Stimulated activated CD8-positive, alpha-beta memory T cell treated with anti-CD3 and anti-CD28 coated beads, Interleukin-4, amount 100 ng/mL, for 4 hours (primary cell): Measurements from ENCODE around the gene UNC13B.
"Not testable (repeated sequence)": the region's sequence is repeated elsewhere in the genome, so short reads cannot be mapped to it uniquely, and the experiment has no call there.

Source experiments
- DNase-seq, 2 donors: peaks; one replicate each; pipeline ENCODE4 v3.0.0-alpha.2; 2020; ENCODE audit warnings: low read depth in 2 of 2, low spot score in 1 of 2

Gene UNC13B

DNA sequence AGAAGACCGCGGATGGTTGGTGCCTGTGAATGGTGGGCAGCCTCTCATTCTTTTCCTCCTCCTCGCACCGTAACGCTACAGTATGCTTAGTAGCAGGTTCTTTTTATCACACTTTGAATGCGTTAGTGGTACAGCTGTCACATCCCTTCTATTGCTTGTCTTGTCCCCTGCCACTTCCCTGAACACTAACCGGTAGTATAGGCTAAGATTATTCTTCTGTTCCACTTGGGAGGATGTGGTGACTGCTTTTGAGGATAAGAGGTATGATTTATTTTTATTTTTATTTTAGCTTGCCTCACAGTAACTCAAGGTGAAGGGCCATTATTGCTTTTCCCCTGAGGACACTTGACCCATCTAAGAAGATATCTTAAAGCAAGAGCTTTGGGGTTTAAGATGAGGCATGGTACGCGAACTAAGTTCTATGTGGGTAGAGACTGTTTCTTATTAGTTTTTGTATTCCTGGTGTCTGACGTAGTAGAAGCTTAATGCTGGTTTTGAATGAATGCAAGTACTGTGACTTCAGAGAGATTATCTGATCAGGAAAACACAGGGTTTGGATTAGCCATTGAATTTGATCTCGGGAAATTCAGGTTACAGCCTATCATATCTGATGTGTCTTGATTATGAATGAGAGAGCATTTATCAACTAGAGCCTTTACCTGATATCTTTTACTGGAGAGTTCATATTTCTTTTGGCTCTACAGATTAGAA is 951 bp downstream of the UNC13B start:
- DNase-seq: no peak

DNA sequence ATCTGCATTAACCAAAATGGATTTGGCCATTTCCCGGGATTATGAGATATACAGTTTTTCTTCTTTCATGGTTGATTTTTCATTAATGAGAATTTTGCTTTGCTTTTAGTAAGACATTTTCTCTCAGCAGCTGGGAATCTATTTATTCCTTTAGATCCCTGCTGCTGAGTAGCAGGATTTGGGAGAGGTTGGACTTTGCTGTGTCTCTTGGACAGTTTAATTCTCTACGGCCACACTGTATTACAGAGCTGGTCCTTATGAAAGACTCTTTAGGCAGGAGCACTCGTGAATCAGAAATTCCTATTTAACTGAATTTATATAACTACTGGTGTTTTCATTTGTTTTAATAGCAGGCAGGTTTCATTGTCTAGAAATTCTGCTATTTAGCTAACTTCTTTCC is 1.6 kb downstream of the UNC13B start:
- DNase-seq: no peak

DNA sequence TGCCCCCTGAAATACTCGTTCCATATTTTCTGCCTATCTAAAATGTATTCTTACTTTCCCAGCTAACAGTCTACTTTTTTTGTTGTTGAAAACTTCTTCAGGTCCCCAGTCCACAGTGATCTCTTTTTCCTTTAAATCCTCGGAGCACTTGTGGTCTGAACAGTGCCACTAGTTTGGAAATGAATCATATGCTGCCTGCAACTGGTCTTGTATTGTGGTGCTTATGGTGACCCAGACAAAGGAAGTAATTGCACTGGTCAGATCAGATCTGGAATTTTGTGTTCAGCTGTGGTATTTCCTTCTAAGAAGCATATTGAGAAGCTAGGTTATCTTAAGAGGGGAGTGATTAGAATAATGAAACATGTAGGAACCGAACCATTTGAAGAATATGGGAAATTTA is 2.9 kb downstream of the UNC13B start:
- DNase-seq: no peak

DNA sequence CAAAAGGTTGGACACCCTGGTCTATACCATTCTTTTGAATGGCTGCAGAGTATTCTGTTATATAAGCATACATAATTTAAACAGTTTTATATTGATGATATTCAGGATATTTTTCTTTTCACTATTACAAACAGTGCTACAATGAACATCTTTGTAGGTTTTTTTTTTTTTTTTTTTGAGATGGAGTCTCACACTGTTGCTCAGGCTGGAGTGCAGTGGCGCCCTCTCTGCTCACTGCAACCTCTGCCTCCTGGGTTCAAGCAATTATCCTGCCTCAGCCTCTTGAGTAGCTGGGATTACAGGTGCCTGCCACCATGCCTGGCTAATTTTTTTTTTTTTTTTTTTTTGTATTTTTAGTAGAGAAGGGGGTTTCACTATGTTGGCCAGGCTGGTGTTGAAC is 5.6 kb downstream of the UNC13B start:
- DNase-seq: not testable (repeated sequence)

DNA sequence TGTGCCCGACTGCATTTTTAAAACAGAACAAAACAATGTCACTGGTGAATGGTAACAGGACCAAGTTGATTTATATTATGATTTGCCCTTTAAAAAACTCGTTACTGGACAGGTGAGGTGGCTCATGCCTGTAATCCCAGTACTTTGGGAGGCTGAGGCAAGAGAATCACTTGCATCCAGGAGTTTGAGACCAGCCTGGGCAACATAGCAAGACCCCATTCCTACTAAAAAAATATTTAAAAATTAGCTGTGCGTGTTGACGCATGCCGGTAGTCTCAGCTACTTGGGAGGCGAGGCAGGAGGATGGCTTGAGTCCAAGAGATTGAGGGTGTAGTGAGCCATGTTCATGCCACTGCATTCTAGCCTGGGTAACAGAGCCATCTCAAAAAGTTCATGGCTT is 7.2 kb downstream of the UNC13B start:
- no peak for DNase-seq

DNA sequence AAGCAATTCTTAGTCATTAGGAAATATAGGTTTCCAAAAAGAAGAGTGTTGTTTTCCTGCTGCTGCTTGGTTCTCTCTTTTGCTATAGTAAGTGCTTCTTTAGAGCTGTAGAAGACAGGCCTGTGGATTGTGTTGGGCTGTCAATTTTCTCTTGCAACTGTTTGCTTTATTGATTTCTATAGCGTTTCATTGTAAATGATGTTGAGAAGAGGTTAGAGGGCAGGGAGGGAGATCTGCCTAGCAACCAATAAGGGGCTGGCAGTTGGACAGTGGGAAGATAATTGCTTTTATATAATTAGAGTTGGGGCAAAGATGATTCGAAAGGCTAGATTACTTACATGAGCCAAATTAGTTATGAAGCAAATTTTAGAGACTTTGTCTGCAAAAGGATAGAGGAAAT is 11.1 kb downstream of the UNC13B start:
- DNase-seq: no peak

DNA sequence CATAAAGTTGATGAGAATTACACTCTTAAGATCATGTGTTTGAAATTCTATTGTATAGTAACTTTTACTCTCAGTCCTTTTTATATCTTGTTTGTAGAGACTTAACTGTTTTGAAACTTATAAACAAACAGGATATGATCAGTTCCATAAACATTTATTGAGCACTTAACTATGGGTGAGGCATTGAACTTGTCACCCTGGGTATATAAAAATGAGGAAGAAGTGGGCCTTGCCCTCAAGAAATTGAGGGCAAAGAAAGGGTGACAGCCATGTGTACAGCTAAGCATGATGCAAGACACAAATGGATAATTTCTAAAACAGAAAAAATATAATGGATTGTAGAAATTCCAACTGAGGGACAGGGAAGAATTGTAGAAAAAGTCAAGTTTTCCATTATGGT is 15.7 kb downstream of the UNC13B start:
- DNase-seq: no peak

DNA sequence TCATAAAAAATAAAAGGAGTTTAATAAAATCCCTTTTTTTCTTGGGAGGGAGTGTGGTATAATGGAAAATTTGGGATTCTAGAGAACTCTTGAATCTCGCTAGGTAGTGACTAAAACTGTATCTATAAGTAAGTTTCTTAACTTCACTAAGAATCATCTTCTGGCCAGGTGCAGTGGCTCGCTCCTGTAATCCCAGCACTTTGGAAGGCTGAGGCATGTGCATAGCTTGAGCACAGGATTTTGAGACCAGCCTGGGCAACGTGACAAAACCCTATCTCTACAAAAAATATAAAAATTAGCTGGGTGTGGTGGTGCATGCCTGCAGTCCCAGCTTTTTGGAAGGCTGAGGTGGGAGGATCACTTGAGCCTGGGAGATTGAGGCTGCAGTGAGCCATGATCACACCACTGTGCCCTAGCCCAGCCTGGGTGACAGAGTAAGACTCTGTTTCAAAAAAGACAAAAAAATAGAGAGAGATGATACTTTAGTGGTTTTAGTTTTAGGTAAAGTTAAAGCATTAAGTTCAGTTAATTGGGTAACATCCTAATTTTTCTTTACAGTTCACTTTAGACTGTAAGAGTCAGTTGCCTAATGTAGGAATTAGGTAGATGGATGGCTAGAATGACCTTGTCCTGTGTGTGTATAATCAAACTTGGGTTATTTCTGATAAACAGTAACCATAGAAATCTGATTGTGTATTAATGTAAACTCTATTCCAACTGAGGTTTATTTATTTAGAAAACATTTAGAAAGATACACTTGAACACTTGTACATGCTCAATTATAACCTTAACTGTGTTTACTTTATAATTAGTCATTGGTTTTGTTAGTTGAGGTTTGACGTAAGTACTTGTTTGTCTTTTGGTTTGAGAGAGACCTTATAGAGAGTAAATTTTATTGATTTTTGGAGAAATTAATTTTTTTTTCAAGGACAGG is 17.8 kb downstream of the UNC13B start:
- DNase-seq: no peak

DNA sequence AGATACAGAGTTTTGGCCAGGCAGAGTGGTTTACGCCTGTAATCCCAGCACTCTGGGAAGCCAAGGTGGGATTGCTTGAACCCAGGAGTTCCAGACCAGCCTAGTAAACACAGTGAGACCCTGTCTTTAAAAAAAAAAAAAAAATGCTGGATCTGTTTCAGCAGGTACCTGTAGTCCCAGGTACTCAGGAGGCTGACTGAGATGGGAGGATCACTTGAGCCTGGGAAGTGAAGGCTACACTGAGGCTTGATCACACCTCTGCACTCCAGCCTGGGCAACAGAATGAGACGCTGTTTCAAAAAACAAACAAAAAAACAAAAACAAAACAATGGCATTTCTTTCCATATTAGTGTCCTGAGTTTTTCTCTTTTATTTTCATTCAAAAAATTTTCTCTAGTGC is 19.0 kb downstream of the UNC13B start:
- no peak for DNase-seq

DNA sequence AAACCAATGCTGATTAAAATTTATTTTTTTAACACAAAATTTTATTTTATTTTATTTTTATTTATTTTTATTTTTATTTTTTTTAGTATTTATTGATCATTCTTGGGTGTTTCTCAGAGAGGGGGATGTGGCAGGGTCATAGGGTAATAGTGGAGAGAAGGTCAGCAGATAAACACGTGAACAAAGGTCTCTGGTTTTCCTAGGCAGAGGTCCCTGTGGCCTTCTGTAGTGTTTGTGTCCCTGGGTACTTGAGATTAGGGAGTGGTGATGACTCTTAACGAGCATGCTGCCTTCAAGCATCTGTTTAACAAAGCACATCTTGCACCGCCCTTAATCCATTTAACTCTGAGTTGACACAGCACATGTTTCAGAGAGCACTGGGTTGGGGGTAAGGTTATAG is 20.6 kb downstream of the UNC13B start:
- not testable (repeated sequence) for DNase-seq

DNA sequence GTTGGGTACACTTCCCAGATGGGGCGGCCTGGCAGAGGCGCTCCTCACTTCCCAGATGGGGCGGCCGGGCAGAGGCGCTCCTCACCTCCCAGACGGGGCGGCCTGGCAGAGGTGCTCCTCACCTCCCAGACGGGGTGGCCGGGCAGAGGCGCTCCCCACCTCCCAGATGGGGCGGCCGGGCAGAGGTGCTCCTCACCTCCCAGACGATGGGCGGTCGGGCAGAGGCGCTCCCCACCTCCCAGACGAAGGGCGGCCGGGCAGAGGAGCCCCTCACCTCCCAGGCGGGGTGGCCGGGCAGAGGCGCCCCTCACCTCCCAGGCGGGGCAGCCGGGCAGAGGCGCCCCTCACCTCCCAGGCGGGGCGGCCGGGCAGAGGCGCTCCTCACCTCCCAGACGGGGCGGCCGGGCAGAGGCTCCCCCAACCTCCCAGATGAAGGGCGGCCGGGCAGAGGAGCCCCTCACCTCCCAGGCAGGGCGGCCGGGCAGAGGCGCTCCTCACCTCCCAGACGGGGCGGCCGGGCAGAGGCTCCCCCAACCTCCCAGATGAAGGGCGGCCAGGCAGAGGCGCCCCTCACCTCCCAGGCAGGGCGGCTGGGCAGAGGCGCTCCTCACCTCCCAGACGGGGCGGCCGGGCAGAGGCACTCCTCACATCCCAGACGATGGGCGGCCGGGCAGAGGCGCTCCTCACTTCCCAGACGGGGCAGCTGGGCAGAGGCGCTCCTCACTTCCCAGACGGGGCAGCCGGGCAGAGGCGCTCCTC is 21.4 kb downstream of the UNC13B start:
- DNase-seq: not testable (repeated sequence)

DNA sequence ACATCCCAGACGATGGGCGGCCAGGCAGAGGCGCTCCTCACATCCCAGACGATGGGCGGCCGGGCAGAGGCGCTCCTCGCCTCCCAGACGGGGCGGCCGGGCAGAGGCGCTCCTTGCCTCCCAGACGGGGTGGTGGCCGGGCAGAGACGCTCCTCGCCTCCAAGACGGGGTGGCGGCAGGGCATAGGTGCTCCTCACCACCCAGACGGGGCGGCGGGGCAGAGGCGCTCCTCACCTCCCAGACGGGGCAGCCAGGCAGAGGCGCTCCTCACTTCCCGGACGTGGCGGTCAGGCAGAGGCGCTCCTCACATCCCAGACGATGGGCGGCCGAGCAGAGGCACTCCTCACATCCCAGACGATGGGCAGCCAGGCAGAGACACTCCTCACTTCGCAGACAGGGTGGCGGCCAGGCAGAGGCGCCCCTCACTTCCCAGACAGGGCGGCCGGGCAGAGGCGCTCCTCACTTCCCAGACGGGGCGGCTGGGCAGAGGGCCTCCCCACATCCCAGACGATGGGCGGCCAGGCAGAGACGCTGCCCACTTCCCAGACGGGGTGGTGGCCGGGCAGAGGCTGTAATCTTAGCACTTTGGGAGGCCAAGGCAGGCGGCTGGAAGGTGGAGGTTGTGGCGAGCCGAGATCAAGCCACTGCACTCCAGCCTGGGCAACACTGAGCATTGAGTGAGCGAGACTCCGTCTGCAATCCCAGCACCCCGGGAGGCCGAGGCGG is 22.1 kb downstream of the UNC13B start:
- DNase-seq: not testable (repeated sequence)

DNA sequence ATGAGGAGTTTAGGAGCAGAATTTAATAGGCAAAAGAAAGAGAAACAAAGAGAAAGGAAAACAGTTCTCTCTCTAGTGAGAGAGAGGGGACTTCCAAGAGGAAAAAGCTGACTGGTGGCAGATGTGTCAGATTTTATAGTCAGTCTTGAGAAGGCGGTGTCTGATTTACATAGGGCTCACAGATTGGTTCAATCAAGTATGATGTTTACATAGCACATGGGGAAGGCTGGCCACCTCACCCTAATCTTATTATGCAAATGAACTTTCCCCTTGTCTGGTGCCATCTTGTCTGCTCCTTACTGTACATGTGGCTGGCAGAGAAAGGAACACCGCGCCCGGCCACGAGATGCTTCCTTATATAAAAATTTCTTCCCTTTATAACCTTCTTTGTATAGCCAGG is 24.7 kb downstream of the UNC13B start:
- DNase-seq: no peak

DNA sequence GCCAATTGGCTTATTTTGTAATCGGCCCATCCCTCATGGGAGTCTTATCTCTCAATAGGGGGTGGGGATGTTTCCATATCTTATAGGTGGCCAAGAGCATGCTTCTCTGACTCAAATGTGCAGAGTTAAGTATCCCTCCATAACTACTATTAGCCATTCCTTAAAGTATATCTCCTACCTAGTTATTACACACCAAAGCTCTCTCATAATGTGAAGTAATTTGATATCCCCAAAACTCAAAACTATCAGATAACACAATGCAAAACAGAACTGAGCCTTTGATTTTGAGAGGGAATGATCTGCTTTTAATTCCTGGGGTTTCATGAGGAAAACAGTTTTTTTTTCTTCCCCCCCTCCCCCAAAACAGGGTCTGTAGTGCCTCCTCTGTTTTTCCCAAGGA is 28.4 kb downstream of the UNC13B start:
- no peak for DNase-seq

DNA sequence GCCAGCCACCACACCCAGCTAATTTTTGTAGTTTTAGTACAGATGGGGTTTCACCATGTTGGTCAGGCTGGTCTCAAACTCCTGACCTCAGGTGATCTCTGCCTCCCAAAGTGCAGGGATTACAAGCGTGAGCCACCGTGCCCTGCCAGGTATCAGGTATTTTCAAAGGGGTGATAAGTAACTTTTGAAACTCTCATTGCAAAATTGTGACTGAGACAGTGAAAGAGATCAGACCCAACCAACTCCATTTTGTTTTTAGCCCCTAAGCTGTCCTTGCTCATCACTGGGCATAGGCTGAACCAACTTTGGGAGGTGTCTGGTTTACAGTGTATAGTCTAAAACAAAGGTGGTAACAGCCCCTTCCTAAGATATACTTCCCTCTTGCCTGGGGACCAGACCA is 29.3 kb downstream of the UNC13B start:
- DNase-seq: no peak

DNA sequence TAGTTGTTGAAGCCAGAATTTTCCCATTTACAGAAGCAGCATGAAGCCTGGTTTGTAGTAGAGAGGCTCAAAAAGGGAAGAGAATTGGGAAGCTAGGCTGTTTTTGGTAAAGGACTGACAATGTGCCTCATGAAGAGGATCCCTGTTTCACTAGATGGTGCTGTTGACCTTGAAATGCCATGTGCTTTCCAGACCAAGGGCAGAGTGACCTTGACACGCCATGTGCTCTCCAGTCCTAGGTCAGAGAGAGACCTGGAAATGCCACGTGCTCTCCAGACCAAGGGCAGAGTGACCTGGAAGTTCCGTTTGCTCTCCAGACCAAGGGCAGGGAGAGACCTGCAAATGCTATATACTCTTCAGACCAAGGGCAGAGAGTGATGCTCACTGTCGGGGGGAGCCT is 32.0 kb downstream of the UNC13B start:
- no peak for DNase-seq

DNA sequence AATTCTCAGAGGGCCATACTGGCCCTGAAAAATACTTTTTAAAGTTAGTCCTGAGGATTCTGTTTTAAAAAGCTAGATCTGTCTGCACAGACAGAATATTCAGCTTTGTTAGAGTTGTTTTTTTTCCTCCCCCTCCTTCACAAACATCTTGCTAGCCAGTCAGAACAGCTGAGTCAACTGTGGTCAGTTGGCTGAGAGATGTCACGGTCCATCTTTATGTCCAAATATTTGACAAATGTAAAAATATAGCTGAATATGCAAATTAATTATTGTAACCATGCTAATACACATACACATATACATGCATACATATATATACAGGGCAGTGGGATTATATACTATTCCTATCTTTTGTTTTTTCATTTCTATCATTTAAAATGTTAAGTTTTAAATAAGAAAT is 33.9 kb downstream of the UNC13B start:
- no peak for DNase-seq

DNA sequence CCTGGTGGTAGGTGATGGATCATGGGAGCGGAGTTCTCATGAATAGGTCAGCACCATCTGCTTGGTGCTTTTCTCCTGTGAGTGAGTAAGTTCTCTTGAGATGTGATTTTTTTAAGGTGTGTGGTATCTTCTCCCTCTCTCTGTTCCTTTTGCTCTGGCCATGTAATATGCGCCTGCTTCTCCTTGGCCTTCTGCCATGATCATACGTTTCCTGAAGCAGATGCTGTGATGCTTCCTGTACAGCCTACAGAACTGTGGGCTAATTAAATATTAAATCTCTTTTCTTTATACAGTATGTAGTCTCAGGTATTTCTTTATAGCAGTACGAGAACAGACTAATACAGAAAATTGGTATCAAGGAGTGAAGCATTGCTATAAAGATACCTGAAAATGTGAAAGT is 36.4 kb downstream of the UNC13B start:
- no peak for DNase-seq

DNA sequence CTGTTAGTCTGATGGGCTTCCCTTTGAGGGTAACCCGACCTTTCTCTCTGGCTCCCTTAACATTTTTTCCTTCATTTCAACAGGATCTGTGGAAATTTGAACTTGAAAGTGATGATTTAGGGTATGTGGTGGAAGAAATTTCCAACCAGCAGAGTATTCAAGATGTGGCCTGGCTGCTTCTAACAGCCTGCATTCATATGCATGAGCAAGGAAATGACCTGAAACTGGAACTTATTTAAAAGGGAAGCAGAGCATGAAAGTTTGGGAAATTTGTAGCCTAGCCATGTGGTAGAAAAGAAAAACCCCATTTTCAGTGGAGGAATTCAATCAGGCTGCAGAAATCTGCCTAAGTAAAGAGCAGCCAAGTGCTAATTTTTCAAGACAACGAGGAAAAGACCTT is 41.7 kb downstream of the UNC13B start:
- DNase-seq: no peak

DNA sequence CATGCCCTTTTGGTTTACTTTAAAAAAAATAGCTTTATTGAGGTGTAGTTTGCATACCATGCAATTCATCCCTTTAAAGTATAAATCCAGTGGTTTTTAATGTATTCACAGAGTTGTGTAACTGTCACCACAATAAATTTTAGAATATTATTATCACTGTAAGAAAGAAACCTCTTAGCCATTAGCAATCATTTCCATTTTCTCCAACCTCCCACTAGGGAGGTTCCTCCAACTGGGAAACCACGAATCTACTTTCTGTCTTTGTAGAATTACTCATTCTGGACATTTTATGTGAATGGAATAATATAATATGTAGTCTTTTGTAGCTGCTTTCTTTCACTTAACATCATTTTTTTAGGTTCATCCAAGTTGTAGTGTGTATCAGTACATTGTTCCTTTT is 43.5 kb downstream of the UNC13B start:
- no peak for DNase-seq

DNA sequence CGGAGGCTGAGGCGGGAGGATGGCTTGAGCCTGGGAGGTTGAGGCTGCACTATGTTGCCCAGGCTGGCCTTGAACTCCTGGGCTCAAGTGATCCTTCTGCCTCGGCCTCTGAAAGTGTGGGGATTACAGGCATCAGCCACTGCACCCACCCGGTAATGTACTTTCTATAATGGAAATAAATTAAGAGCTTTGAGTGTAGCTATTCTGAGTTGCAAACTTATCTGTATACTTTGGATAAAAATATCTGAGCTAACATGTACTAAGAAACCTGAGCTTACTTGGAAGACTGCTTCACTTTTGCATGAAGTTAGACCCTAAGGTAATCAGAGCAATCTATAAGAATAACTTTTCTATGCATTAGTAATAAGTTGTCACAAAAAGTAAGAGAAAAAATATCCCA is 50.0 kb downstream of the UNC13B start:
- no peak for DNase-seq
